Loucy (cell line): ENCODE data around the gene SLC30A7.

ENCODE experiments used
- H2AFZ ChIP-seq: fragments of 200-600 bp; sonication (generic); 2 replicates; pipeline ENCODE4 v1.6.0; 2016; ENCODE audit warnings: antibody characterized with exemption, mild to moderate bottlenecking, low read length, moderate library complexity
- H3F3A ChIP-seq: fragments of 200-600 bp; 2 replicates; pipeline ENCODE4 v1.6.0; 2016; ENCODE audit warnings: antibody characterized with exemption, low read depth, mild to moderate bottlenecking
- H3K27me3 ChIP-seq: fragments of 200-600 bp; sonication (generic); 2 replicates; pipeline ENCODE4 v1.6.1; 2014; ENCODE audit warnings: low read length, mild to moderate bottlenecking; ENCODE audit not compliant: insufficient read depth, poor library complexity, severe bottlenecking
- H3K36me3 ChIP-seq: fragments of 200-600 bp; sonication (generic); 2 replicates; pipeline ENCODE4 v1.6.1; 2016; ENCODE audit warnings: low read length; ENCODE audit not compliant: insufficient read depth
- H3K4me1 ChIP-seq: fragments of 200-600 bp; sonication (generic); 2 replicates; pipeline ENCODE4 v1.5.1; 2014; ENCODE audit warnings: low read length, mild to moderate bottlenecking; ENCODE audit not compliant: insufficient read depth, poor library complexity, severe bottlenecking
- H3K4me2 ChIP-seq: fragments of 200-600 bp; sonication (generic); 2 replicates; pipeline ENCODE4 v1.6.0; 2014; ENCODE audit warnings: antibody characterized with exemption, low read length, low read depth, mild to moderate bottlenecking; ENCODE audit not compliant: poor library complexity, severe bottlenecking
- H3K4me3 ChIP-seq: fragments of 200-600 bp; sonication (generic); 2 replicates; pipeline ENCODE4 v1.5.1; 2014; ENCODE audit warnings: low read length, mild to moderate bottlenecking, mixed read lengths; ENCODE audit not compliant: poor library complexity, severe bottlenecking
- H3K79me2 ChIP-seq: fragments of 200-600 bp; sonication (generic); 2 replicates; pipeline ENCODE4 v1.6.1; 2014; ENCODE audit warnings: low read length; ENCODE audit not compliant: insufficient read depth
- H3K9ac ChIP-seq: fragments of 200-600 bp; sonication (generic); 2 replicates; pipeline ENCODE4 v1.6.0; 2014; ENCODE audit warnings: mild to moderate bottlenecking, low read depth, low read length, moderate library complexity; ENCODE audit not compliant: poor library complexity, severe bottlenecking
- H3K9me2 ChIP-seq: fragments of 200-600 bp; sonication (generic); replicated peaks from 2 replicates; pipeline ENCODE4 v1.6.1; 2016; ENCODE audit warnings: low read depth, low read length, mixed read lengths
- H3K9me3 ChIP-seq: fragments of 200-600 bp; sonication (generic); 2 replicates; pipeline ENCODE4 v1.6.1; 2014; ENCODE audit warnings: mild to moderate bottlenecking, antibody characterized with exemption, low read length, low read depth; ENCODE audit not compliant: insufficient read depth
- H4K20me1 ChIP-seq: fragments of 200-600 bp; sonication (generic); 2 replicates; pipeline ENCODE4 v1.6.0; 2014; ENCODE audit warnings: antibody characterized with exemption, low read length, mild to moderate bottlenecking; ENCODE audit not compliant: insufficient read depth, poor library complexity, severe bottlenecking
- CTCF ChIP-seq: fragments of 200-600 bp; sonication (generic); conservative IDR thresholded peaks from 2 replicates; pipeline ENCODE4 v1.5.1; 2014; ENCODE audit warnings: mild to moderate bottlenecking, antibody characterized with exemption, low read length
- EZH2phosphoT487 ChIP-seq: fragments of 200-600 bp; IDR thresholded peaks from 2 replicates; pipeline ENCODE4 v1.6.1; 2018; ENCODE audit warnings: antibody characterized with exemption, mild to moderate bottlenecking, moderate library complexity, borderline replicate concordance

SLC30A7 gene

GRCh38 chr1:100960098-100960497 lies 64.2 kb downstream of the SLC30A7 start:
- TF ChIP-seq CTCF, result no peak
- TF ChIP-seq EZH2phosphoT487, result no peak
- Histone ChIP-seq H3K9ac (no peak overlapping the region), H3F3A (no peaks in the 10 kb centered on the region), H3K4me2 (no peak overlapping the region), H4K20me1 (no peaks in the 10 kb centered on the region), H3K79me2 (no peaks in the 10 kb centered on the region), H3K4me1 (no peaks in the 10 kb centered on the region), H2AFZ (no peak overlapping the region), H3K36me3 (peaks cover 6% of the 10 kb centered on the region), H3K4me3 (no peak overlapping the region), H3K9me2 (no peaks in the 10 kb centered on the region), H3K27me3 (no peaks in the 10 kb centered on the region), H3K9me3 (no peaks in the 10 kb centered on the region)

- no peak overlapping the region for H2AFZ ChIP-seq
- no peaks in the 10 kb centered on the region for H3K9me2 ChIP-seq
- H3K4me3 ChIP-seq, result no peak overlapping the region
- no peak overlapping the region for H3K9ac ChIP-seq
- no peaks in the 10 kb centered on the region for H4K20me1 ChIP-seq
- H3K27me3 ChIP-seq, result no peaks in the 10 kb centered on the region
- no peak overlapping the region for H3K4me2 ChIP-seq
- H3F3A ChIP-seq, result no peaks in the 10 kb centered on the region
- no peak for TF ChIP-seq CTCF
- no peak for TF ChIP-seq EZH2phosphoT487
- no peaks in the 10 kb centered on the region for H3K79me2 ChIP-seq
- H3K4me1 ChIP-seq, result peaks cover 8% of the 10 kb centered on the region
- peaks cover 33% of the 10 kb centered on the region; the same call in 1 of the 2 replicates for H3K36me3 ChIP-seq
- no peaks in the 10 kb centered on the region for H3K9me3 ChIP-seq
These were observed 72.7 kb downstream of the SLC30A7 start for GRCh38 chr1:100968621-100969020.

- Histone ChIP-seq H3K4me2 (no peak overlapping the region), H2AFZ (no peak overlapping the region), H3K4me1 (peaks cover 8% of the 10 kb centered on the region), H3K9ac (no peak overlapping the region), H3K4me3 (no peak overlapping the region), H3K36me3 (peaks cover 33% of the 10 kb centered on the region; the same call in 1 of the 2 replicates), H3K79me2 (no peaks in the 10 kb centered on the region), H4K20me1 (no peaks in the 10 kb centered on the region), H3K9me3 (no peaks in the 10 kb centered on the region), H3K27me3 (no peaks in the 10 kb centered on the region), H3F3A (no peaks in the 10 kb centered on the region), H3K9me2 (no peaks in the 10 kb centered on the region)
- TF ChIP-seq CTCF (no peak), EZH2phosphoT487 (no peak)
These were observed 73.4 kb downstream of the SLC30A7 start for GRCh38 chr1:100969327-100969726.
